Measurements from ENCODE around the gene CACNG4.
A peak's percentile ranks its signal among the peaks of the same experiment; 100 is the strongest.

The CACNG4 gene

DNA sequence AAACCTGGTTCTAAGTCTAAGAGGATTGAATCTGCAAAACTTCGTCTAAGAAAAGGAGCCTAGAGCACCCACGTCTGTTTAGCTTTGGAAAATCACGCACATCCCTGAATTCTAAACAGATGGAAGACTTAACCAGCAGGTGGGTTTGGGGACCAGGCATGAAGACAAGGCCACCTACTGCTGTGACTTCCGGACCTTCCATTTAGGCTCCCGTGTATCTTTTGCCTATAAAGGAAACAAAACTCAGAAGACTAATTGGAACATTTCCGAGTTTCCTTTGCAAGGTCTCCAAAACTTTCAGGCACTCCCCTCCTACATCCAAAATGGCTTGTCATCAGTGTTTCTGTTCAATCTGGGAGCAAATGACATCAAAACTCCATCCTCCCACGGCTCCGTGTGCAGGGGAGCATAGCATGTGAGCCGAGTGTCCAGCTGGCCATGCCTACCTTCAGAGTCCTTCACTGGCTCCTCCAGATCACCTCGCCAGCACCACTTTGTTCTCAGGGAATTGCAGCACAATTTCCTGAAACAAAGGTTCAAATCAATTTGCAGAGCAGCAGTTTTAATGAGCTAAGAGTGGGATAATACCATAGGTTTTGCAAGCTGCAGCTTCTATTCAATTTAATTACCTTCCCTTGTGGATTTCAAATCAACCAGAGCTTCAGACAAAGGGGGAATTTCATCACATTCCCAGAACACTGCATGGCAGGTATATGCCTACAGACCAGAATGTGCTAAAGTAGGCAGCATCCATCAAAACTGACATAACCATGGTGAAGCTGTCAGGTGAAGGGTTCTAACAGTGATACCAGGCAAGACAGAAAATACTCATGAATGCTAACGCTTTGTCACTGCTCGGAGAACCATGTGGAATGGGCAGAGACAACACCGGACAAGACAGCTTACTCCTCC is 103.3 kb downstream of the CACNG4 start:
- DNase-seq = no peak

DNA sequence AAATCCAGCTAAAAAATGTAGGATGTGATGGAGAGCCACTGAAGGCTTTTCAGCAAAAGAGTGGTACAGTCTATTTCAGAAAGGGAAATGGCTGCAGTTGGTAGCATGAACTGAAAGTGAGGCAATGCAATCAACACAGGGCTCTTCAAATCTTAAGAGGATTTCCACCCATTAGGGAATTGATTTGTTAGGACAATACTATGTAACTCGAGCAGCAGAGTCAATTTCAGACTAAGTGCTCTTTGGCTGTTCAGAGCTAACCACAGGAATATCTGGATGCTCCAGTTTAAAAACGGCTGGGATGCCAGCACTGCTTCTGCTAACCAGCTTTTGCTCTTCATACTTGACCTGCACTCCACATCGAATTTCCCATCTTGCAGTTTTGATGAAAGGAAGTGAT is 104.5 kb downstream of the CACNG4 start:
- DNase-seq = peak; percentile 65

DNA sequence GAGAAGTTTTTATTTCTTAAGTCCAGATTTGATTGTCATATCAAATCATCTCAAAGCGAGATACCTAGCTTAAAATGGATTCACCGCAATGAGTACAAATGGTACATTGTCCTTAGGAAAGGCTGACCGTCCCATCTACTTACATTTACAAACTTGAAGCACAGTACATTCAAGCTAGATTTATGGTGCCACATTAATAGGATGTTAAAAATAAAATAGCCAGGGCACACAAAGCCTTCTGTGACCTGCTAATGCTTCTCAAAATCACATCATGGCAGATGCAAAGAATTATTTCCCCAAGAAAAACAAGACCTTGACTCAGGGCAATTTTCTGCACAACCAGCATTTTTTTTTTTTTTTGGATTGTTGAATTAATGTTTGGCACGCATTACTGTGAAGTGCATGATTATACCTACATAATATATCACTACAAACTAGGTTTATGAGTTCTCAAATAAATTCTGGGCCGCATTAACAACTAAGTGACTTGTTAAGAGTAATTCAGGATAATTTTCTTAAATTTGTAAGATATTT is 105.2 kb downstream of the CACNG4 start:
- no peak for DNase-seq

DNA sequence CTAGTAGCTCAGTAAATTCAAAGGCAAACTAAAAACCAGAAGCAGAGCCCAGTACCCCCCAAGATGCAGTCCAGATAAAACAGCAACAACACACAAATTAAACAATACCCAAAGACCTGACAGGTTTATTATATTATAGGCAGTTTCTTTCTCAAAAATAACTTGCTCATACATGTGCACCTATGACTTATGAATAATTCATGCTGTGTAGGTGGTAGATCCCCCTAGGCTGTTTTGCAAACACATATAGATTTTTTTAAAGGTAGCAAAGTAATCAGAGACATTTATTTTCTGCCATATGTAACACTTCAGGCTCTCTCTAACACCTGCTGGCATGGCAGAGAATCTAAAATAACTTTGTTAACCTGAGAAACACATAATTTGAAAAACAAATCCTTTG is 107.1 kb downstream of the CACNG4 start:
- DNase-seq = no peak

DNA sequence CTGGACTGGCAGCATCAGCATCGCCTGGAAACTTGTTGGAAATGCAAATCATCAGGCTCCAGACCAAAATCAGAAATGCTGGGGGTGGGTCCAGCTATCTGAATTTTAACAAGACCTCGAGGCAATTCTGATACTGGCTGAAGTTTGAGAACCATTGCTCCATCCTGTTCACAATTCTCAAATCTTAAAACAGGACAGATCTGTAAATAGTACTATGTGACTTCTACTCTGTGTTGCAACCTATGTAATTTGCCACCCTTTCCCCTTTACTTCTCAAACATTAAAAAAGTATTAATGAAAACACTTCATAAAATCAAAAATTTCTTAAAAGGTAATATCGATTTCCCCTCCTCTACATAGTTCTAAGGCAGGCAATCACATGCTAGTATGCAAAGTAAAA is 108.4 kb downstream of the CACNG4 start:
- DNase-seq = no peak

DNA sequence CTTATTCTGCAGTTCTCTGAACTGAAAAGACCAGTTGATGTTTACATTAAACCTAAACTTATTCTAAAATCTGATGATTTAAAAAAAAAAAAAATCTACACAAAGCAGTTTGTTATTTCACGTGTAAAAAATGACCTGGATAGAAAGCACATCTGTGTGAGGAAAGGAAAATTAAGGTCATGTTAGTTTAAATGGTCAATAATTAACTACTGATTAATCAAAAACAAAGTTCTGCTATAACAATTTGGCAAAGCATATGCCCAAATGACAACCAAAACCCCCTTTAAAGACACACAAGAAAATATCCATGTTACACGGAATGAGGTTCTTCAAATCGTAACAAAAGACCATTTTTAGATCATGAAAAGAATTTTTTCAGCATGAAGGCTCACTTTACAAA is 110.3 kb downstream of the CACNG4 start:
- DNase-seq = no peak

DNA sequence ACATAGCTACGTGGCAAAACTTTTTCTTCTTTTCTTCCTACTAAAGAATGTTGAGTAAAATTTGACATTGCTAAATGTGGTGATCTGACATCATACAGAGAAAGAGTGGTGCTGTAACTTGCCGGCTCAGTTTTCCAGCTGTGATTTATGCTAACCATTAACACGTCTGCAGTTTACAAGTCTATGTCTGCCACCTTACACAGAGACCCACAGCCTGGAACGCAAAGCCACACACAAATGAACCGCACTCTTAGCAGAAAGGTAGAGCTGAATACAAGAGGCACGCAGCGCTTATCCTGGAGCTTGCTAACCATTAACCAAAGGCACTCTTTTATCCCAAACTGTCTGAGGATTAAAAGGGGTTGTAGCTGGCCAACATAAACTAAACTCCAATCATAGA is 111.8 kb downstream of the CACNG4 start:
- no peak for DNase-seq

DNA sequence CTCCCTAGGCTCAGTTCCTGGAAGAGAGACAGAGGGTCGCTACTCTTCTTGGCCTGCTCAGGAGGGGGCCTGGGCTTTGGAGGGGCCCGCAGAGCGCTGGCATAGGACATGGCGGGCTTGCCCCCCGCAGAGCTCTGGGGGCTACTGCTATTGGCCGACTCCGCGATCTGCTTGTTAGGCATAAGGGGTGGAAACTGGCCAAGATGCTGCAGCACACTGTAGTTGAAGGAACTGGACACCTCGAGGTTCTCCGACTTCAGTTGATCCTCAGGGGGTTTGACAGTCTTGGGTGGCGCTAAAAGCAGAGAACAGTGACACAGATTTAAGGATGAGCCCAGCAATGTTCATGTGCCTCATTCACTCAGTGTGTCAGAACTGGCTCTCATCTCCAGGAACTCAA is 113.8 kb downstream of the CACNG4 start:
- no peak for DNase-seq

DNA sequence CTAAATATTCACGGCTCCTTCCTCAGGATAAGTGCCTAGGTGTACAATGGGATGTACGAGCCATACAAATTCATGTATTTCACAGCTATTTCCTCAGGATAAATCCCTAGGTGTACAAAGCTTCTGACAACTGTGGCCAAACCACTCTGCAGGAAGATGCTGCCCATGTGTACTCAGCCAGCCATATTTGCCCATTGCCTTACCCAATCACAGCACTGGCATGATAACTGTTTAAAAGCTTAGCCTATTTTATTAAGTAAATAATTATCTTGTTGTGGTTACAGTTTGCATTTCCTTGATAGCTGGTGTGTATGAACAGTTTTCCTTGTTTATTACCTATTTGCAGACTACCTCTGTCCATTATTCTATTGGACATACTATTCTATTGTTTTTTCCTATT is 115.0 kb downstream of the CACNG4 start:
- no peak for DNase-seq

DNA sequence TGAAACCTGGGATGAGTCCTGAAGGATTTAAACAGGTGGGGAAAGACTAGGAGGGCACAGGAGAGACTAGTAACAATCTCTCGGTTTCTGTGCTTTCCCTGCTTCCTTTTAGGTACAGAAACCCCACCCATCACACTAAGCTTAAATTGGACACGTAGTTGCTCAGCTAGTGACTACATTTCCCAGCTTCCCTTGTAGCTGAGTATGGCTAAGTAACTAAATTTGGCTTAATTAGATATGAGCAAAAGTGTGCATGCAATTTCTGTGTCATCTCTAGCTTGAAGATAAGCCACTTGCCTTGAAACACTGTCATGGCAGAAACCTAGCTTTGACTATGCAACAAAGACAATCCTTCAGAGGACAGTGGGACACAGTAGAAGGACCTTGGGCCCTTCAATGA is 116.3 kb downstream of the CACNG4 start:
- no peak for DNase-seq

DNA sequence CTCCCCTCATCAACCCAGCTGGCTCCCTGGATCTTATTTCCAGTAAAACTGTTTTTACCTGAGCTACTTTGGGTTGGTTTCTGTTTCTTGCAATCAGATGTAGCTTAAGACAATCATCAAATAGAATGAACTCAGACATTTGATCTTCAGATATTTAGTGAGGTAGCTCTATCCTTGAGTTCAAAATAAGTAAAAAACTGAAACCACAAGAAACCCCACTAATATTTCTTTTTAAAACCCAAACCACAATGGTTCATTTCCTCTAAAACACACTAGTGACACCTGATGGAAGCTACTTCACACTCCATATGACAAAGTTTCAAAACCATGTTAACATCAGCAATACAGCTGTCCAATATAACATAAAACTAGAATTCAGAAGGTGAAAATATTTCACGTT is 117.6 kb downstream of the CACNG4 start:
- no peak for DNase-seq

Data from DMS153 (cell line).